H1 (cell line): ENCODE measurements around the gene C9. TPM values are rescaled to one million over a fixed set of nuclear protein-coding genes. Genes with fewer than 3 reads are reported as not detected.

Experiments
- CTCF ChIA-PET: fragments of 300-600 bp; sonication (Branson Sonifier 250); formaldehyde crosslinking; loops from one replicate; lab custom pipeline; 2021; ENCODE audit not compliant: partially characterized antibody; lab: Charles Lee
- POLR2A ChIA-PET: fragments of 300-600 bp; sonication (Branson Sonifier 250); formaldehyde crosslinking; loops from one replicate; lab custom pipeline; 2021; ENCODE audit warnings: inconsistent platforms; ENCODE audit not compliant: partially characterized antibody; lab: Charles Lee
- DNase-seq, 2 experiments: peaks; one replicate each; pipeline versions ENCODE4 v3.0.0 to v3.0.0-alpha.2; 2010 to 2022; ENCODE audit warnings: low spot score in 2 of 2, low read depth in 1 of 2, mixed read lengths in 1 of 2
- FAIRE-seq: peaks from 2 replicates; lab custom pipeline; 2011; peaks lifted over from hg19 to GRCh38; lab: Jason Lieb, UNC
- H2AFZ ChIP-seq: 2 replicates; pipeline ENCODE4 v1.8.1; 2012; ENCODE audit warnings: low read length, inconsistent platforms
- H2AK5ac ChIP-seq: 2 replicates; pipeline ENCODE4 v1.6.1; 2013; ENCODE audit warnings: low read depth, low read length
- H2BK120ac ChIP-seq: replicated peaks from 2 replicates; pipeline ENCODE3; 2013; ENCODE audit warnings: low read depth, low read length, inconsistent platforms
- H2BK12ac ChIP-seq: 2 replicates; pipeline ENCODE4 v1.6.1; 2013; ENCODE audit warnings: low read depth, low read length
- H2BK15ac ChIP-seq: 2 replicates; pipeline ENCODE4 v1.6.1; 2013; ENCODE audit warnings: low read length
- H2BK20ac ChIP-seq: 2 replicates; pipeline ENCODE4 v1.6.1; 2013; ENCODE audit warnings: low read length
- H2BK5ac ChIP-seq: 2 replicates; pipeline ENCODE4 v1.6.1; 2013; ENCODE audit warnings: low read depth, low read length
- H3K14ac ChIP-seq: 2 replicates; pipeline ENCODE4 v1.6.1; 2013; ENCODE audit warnings: inconsistent platforms; ENCODE audit not compliant: insufficient read length
- H3K18ac ChIP-seq: 2 replicates; pipeline ENCODE4 v1.6.1; 2013; ENCODE audit warnings: low read length; ENCODE audit errors: extremely low read depth
- H3K23ac ChIP-seq: 2 replicates; pipeline ENCODE4 v1.6.1; 2013; ENCODE audit warnings: inconsistent platforms; ENCODE audit not compliant: insufficient read length
- H3K23me2 ChIP-seq: 2 replicates; pipeline ENCODE4 v1.6.1; 2013; ENCODE audit warnings: low read depth, low read length
- H3K27ac ChIP-seq: 2 replicates; pipeline ENCODE4 v1.6.1; 2011; ENCODE audit warnings: low read depth, low read length, inconsistent platforms
- H3K27me3 ChIP-seq, 4 experiments: replicated peaks in 1 of 4; 1 replicate in 1 of 4; 2 replicates in 3 of 4; pipeline versions ENCODE4 v1.6.1 to v1.8.1; 2011 to 2013; ENCODE audit warnings: low read length in 3 of 4, mild to moderate bottlenecking in 3 of 4, inconsistent platforms in 2 of 4, mixed read lengths in 2 of 4, moderate library complexity in 1 of 4; ENCODE audit not compliant: control insufficient read depth in 3 of 4, insufficient read depth in 3 of 4; ENCODE audit errors: extremely low read depth in 1 of 4
- H3K36me3 ChIP-seq, 4 experiments: 2 replicates each; pipeline versions ENCODE4 v1.6.1 to v1.8.1; 2011 to 2013; ENCODE audit warnings: mild to moderate bottlenecking in 4 of 4, low read length in 3 of 4, moderate library complexity in 2 of 4, control low read depth in 1 of 4, inconsistent platforms in 1 of 4; ENCODE audit not compliant: insufficient read depth in 4 of 4, control insufficient read depth in 2 of 4
- H3K4ac ChIP-seq: replicated peaks from 2 replicates; pipeline ENCODE3; 2013; ENCODE audit warnings: low read length, low read depth, mixed read lengths, inconsistent platforms; ENCODE audit not compliant: insufficient read length
- H3K4me1 ChIP-seq, 4 experiments: replicated peaks in 1 of 4; 1 replicate in 1 of 4; 2 replicates in 3 of 4; pipeline versions ENCODE4 v1.6.1 to v1.8.1; 2011 to 2013; ENCODE audit warnings: low read length in 3 of 4, inconsistent platforms in 2 of 4, mixed read lengths in 1 of 4; ENCODE audit not compliant: insufficient read depth in 4 of 4, control insufficient read depth in 3 of 4
- H3K4me2 ChIP-seq, 2 experiments: 2 replicates each; pipeline versions ENCODE4 v1.6.1 to v1.8.1; 2011 to 2013; ENCODE audit warnings: low read depth in 2 of 2, low read length in 2 of 2, control low read depth in 1 of 2, inconsistent platforms in 1 of 2, mild to moderate bottlenecking in 1 of 2; ENCODE audit not compliant: insufficient read depth in 1 of 2
- H3K4me3 ChIP-seq, 4 experiments: fragments of 200-600, 300-600 bp in 1 of 4; sonication (generic), shearing (Covaris generic), sonication (Bioruptor Twin) in 1 of 4; 2 replicates each; pipeline versions ENCODE4 v1.5.1 to v1.8.1; 2011 to 2016; ENCODE audit warnings: low read length in 4 of 4, low read depth in 3 of 4, control low read depth in 2 of 4, inconsistent platforms in 2 of 4, mild to moderate bottlenecking in 2 of 4, mixed read lengths in 1 of 4, moderate library complexity in 1 of 4; ENCODE audit not compliant: insufficient read depth in 2 of 4; ENCODE audit errors: extremely low read depth in 1 of 4
- H3K56ac ChIP-seq: replicated peaks from 2 replicates; pipeline ENCODE3; 2013; ENCODE audit warnings: low read depth, mild to moderate bottlenecking, mixed read lengths, low read length, inconsistent platforms; ENCODE audit not compliant: insufficient read length
- H3K79me1 ChIP-seq: 2 replicates; pipeline ENCODE4 v1.6.1; 2013; ENCODE audit warnings: low read depth, low read length, control low read depth
- H3K79me2 ChIP-seq, 2 experiments: 2 replicates each; pipeline versions ENCODE4 v1.6.1 to v1.8.1; 2012 to 2013; ENCODE audit warnings: low read length in 2 of 2, mild to moderate bottlenecking in 2 of 2, inconsistent platforms in 1 of 2; ENCODE audit not compliant: insufficient read depth in 2 of 2, control insufficient read depth in 1 of 2
- H3K9ac ChIP-seq, 4 experiments: replicated peaks in 1 of 4; 1 replicate in 1 of 4; 2 replicates in 3 of 4; pipeline versions ENCODE4 v1.6.1 to v1.8.1; 2011 to 2013; ENCODE audit warnings: low read depth in 3 of 4, low read length in 3 of 4, control low read depth in 2 of 4, mild to moderate bottlenecking in 2 of 4, moderate library complexity in 2 of 4, inconsistent platforms in 1 of 4; ENCODE audit errors: extremely low read depth in 1 of 4
- H3K9me3 ChIP-seq, 2 experiments: 2 replicates each; pipeline versions ENCODE4 v1.6.1 to v1.8.1; 2012 to 2013; ENCODE audit warnings: mild to moderate bottlenecking in 2 of 2, moderate library complexity in 2 of 2, control low read depth in 1 of 2, inconsistent platforms in 1 of 2, low read depth in 1 of 2, low read length in 1 of 2, mixed read lengths in 1 of 2; ENCODE audit not compliant: insufficient read depth in 2 of 2
- H4K20me1 ChIP-seq, 2 experiments: replicated peaks in 1 of 2; 2 replicates each; pipeline versions ENCODE3 to v1.8.1; 2011 to 2013; ENCODE audit warnings: inconsistent platforms in 2 of 2, low read length in 2 of 2, mild to moderate bottlenecking in 1 of 2; ENCODE audit not compliant: insufficient read depth in 2 of 2, control insufficient read depth in 1 of 2
- H4K5ac ChIP-seq: 2 replicates; pipeline ENCODE4 v1.6.1; 2013; ENCODE audit warnings: low read length, low read depth, mixed read lengths, inconsistent platforms; ENCODE audit not compliant: insufficient read length
- H4K8ac ChIP-seq: 2 replicates; pipeline ENCODE4 v1.8.0; 2013; ENCODE audit warnings: mild to moderate bottlenecking, moderate library complexity, low read length, inconsistent platforms; ENCODE audit not compliant: insufficient read depth; ENCODE audit errors: extremely low read depth
- H4K91ac ChIP-seq: replicated peaks from 2 replicates; pipeline ENCODE3; 2013; ENCODE audit warnings: low read length, mixed read lengths, inconsistent platforms; ENCODE audit not compliant: insufficient read length
- GABPA ChIP-seq: IDR thresholded peaks from 2 replicates; pipeline ENCODE4 v1.6.1; 2011; ENCODE audit warnings: mild to moderate bottlenecking, low read length, moderate library complexity, borderline replicate concordance; ENCODE audit not compliant: insufficient read depth
- NRF1 ChIP-seq: IDR thresholded peaks from 2 replicates; pipeline ENCODE4 v1.6.1; 2011; ENCODE audit warnings: mild to moderate bottlenecking, low read depth, low read length, improper control_type of control experiment
- RAD21 ChIP-seq, 2 experiments: IDR thresholded peaks in 1 of 2; conservative IDR thresholded peaks in 1 of 2; 2 replicates each; pipeline ENCODE4 v1.6.1; 2011; ENCODE audit warnings: low read depth in 2 of 2, low read length in 2 of 2, improper control_type of control experiment in 1 of 2, inconsistent platforms in 1 of 2, mild to moderate bottlenecking in 1 of 2, moderate library complexity in 1 of 2
- TBP ChIP-seq: IDR thresholded peaks from 2 replicates; pipeline ENCODE4 v1.6.1; 2011; ENCODE audit warnings: low read depth, low read length, improper control_type of control experiment
- WGBS, 2 experiments: shearing (Covaris generic) in 1 of 2; methylation state at CpG; one replicate each; pipeline versions ENCODE4 v1.1.6 to v1.1.7; 2013 to 2015; ENCODE audit warnings: low lambda C conversion rate in 2 of 2, mixed read lengths in 2 of 2, inconsistent platforms in 1 of 2, low coverage in 1 of 2, missing lambda C conversion rate in 1 of 2; ENCODE audit not compliant: insufficient replicate concordance in 2 of 2, insufficient coverage in 1 of 2, insufficient read length in 1 of 2; ENCODE audit errors: extremely low coverage in 1 of 2, missing lambda C conversion rate in 1 of 2; 5-methylcytosine and 5-hydroxymethylcytosine counted together
- polyA plus RNA-seq, 7 experiments: library from polyadenylated mRNA; depleted of rRNA in 3 of 7; stranded (reverse) in 5 of 7; unstranded in 2 of 7; fragments of >200 nt in 5 of 7; fragments of 200-250 nt in 2 of 7; gene quantifications; 1 replicate in 5 of 7; 2 replicates in 1 of 7; 4 replicates in 1 of 7; pipeline versions ENCODE4 v1.2.1 to v1.2.3, GENCODE V29; 2011 to 2013; ENCODE audit warnings: missing spikeins in 2 of 7, mixed read lengths in 2 of 7
- total RNA-seq: library from RNA; stranded (reverse); fragmentation: NEBNext Ultra II Directional; extraction: Animal tissue kit (Norgen Biotek cat#: 25700); gene quantifications from 2 replicates; pipeline ENCODE4 v1.2.1, GENCODE V29; 2021
- TF ChIP-seq, protein P1 (sequence below), 3 experiments: IDR thresholded peaks; 1 replicate in 2 of 3; 2 replicates in 1 of 3; pipeline versions ENCODE4 v1.5.1 to v1.6.1; 2011; ENCODE audit warnings: low read length in 3 of 3, mild to moderate bottlenecking in 3 of 3, inconsistent platforms in 2 of 3, low read depth in 1 of 3, moderate library complexity in 1 of 3; ENCODE audit not compliant: insufficient read depth in 1 of 3; ENCODE audit errors: control extremely low read depth in 1 of 3

C9 gene
- total and polyA plus RNA-seq, 2 of the 8 experiments (the other 6 are each of a cell fraction or from before 2014, with no cell fraction given), result not detected

GRCh38 chr5:39379693-39380092, 15.4 kb upstream of the C9 start:
- no peak overlapping the region for H2BK5ac ChIP-seq
- no peak overlapping the region for H2BK15ac ChIP-seq
- no peak overlapping the region for H3K23ac ChIP-seq
- no peak overlapping the region for H3K4me2 ChIP-seq
- H3K56ac ChIP-seq, result no peak overlapping the region
- DNase-seq (no peak), FAIRE-seq (no peak)
- H3K27me3 ChIP-seq, result no peaks in the 10 kb centered on the region
- no peak overlapping the region for H3K18ac ChIP-seq
- no peaks in the 10 kb centered on the region for H3K9me3 ChIP-seq
- no peak overlapping the region for H3K27ac ChIP-seq
- H3K14ac ChIP-seq, result no peak overlapping the region
- no peak overlapping the region for H4K5ac ChIP-seq
- 87% methylated on average over 3 of the region's 3 CpGs; no CpG with 5 or more reads in 1 of the 2 experiments for WGBS, 2 experiments
- no peaks in the 10 kb centered on the region for H3K79me1 ChIP-seq
- POLR2A ChIA-PET, result no interaction called here
- H4K8ac ChIP-seq, result no peak overlapping the region; the same call in 1 of the 2 replicates
- no peak overlapping the region for H2AFZ ChIP-seq
- H3K23me2 ChIP-seq, result no peaks in the 10 kb centered on the region
- no peak overlapping the region for H3K4me3 ChIP-seq
- no peaks in the 10 kb centered on the region for H4K20me1 ChIP-seq
- no peaks in the 10 kb centered on the region for H3K79me2 ChIP-seq
- CTCF ChIA-PET, result interaction anchor here (0.8 to 6.2 kb wide), 8 partner anchors 12 to 192 kb away, joined by 3 to 90 read pairs (median 4); partner anchors contain the start of gene DAB2
- H2AK5ac ChIP-seq, result no peak overlapping the region
- no peak overlapping the region for H2BK20ac ChIP-seq
- TF ChIP-seq, protein P1, sequence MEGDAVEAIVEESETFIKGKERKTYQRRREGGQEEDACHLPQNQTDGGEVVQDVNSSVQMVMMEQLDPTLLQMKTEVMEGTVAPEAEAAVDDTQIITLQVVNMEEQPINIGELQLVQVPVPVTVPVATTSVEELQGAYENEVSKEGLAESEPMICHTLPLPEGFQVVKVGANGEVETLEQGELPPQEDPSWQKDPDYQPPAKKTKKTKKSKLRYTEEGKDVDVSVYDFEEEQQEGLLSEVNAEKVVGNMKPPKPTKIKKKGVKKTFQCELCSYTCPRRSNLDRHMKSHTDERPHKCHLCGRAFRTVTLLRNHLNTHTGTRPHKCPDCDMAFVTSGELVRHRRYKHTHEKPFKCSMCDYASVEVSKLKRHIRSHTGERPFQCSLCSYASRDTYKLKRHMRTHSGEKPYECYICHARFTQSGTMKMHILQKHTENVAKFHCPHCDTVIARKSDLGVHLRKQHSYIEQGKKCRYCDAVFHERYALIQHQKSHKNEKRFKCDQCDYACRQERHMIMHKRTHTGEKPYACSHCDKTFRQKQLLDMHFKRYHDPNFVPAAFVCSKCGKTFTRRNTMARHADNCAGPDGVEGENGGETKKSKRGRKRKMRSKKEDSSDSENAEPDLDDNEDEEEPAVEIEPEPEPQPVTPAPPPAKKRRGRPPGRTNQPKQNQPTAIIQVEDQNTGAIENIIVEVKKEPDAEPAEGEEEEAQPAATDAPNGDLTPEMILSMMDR (IDR thresholded peaks at IDR 0.05; ENCODE audit: control extremely low read depth in 1 of 3, insufficient read depth in 1 of 3, low read depth in 1 of 3, low read length in 3 of 3), result no peak
- no peak for TF ChIP-seq GABPA
- TF ChIP-seq NRF1, result no peak
- TF ChIP-seq RAD21 (IDR thresholded peaks at IDR 0.05 in 1 of 2, conservative IDR thresholded peaks at IDR 0.05 in 1 of 2; ENCODE audit: low read depth in 2 of 2, low read length in 2 of 2), result no peak
- no peak for TF ChIP-seq TBP
- no peak overlapping the region for H2BK120ac ChIP-seq
- H3K4me1 ChIP-seq, result peaks cover 0 to 3% (median 1%) of the 10 kb centered on the region in 4 experiments; a peak in 3 of 7 replicates
- H3K36me3 ChIP-seq, result no peaks in the 10 kb centered on the region
- H3K9ac ChIP-seq, result no peak overlapping the region
- no peak overlapping the region for H2BK12ac ChIP-seq
- no peak overlapping the region for H3K4ac ChIP-seq
- no peak overlapping the region for H4K91ac ChIP-seq
